COLO668 (cell line): ENCODE data around the gene ANO9.
A peak's percentile ranks its signal among the peaks of the same experiment; 100 is the strongest.
"Not testable (repeated sequence)": the region's sequence is repeated elsewhere in the genome, so short reads cannot be mapped to it uniquely, and the experiment has no call there.

ENCODE experiments used
- DNase-seq: peaks from one replicate; lab custom pipeline; 2025; ENCODE audit not compliant: unreplicated experiment; lab: John Stamatoyannopoulos, UW

ANO9 gene

GRCh38 chr11:471468-472145 lies 29.8 kb upstream of the ANO9 start:
- DNase-seq = no peak

- peak; percentile 19 for DNase-seq
These were observed 28.1 kb upstream of the ANO9 start for GRCh38 chr11:469684-470560.

GRCh38 chr11:469026-469683 lies 27.3 kb upstream of the ANO9 start:
- DNase-seq = not testable (repeated sequence)

GRCh38 chr11:468493-468892 lies 26.7 kb upstream of the ANO9 start:
- DNase-seq = no peak

- DNase-seq = no peak
These were observed 26.2 kb upstream of the ANO9 start for GRCh38 chr11:468036-468435.

- no peak for DNase-seq
These were observed 24.2 kb upstream of the ANO9 start for GRCh38 chr11:465896-466530.

- DNase-seq = no peak
These were observed 22.5 kb upstream of the ANO9 start for GRCh38 chr11:464316-464715.

- no peak for DNase-seq
These were observed 20.5 kb upstream of the ANO9 start for GRCh38 chr11:462107-462890.

- DNase-seq = no peak
These were observed 19.8 kb upstream of the ANO9 start for GRCh38 chr11:461626-462025.

- no peak for DNase-seq
These were observed 18.8 kb upstream of the ANO9 start for GRCh38 chr11:460331-461199.

- DNase-seq = no peak
These were observed 17.9 kb upstream of the ANO9 start for GRCh38 chr11:459511-460220.

GRCh38 chr11:457111-457760 lies 15.4 kb upstream of the ANO9 start:
- DNase-seq = no peak

- DNase-seq = no peak
These were observed 14.7 kb upstream of the ANO9 start for GRCh38 chr11:456533-456932.

- no peak for DNase-seq
These were observed 13.8 kb upstream of the ANO9 start for GRCh38 chr11:455566-456147.

- DNase-seq = no peak
These were observed 13.2 kb upstream of the ANO9 start for GRCh38 chr11:454801-455565.

- no peak for DNase-seq
These were observed 12.2 kb upstream of the ANO9 start for GRCh38 chr11:454043-454442.

GRCh38 chr11:453564-453963 lies 11.8 kb upstream of the ANO9 start:
- DNase-seq = no peak
